Trophoblast cell (in vitro differentiated cells and primary cell): Measurements from ENCODE around the gene ATXN3L.

Source experiments
- DNase-seq, 2 donors: peaks; one replicate each; pipeline ENCODE4 v3.0.0-alpha.2; 2016
- H2AFZ ChIP-seq: 2 replicates; pipeline ENCODE4 v1.6.1; 2013; ENCODE audit warnings: low read length, moderate library complexity, mild to moderate bottlenecking; ENCODE audit not compliant: insufficient read depth, poor library complexity
- H2AK5ac ChIP-seq: 2 replicates; pipeline ENCODE4 v1.6.1; 2013; ENCODE audit warnings: mild to moderate bottlenecking, low read length
- H2BK120ac ChIP-seq: 2 replicates; pipeline ENCODE4 v1.6.1; 2013; ENCODE audit warnings: low read length, mild to moderate bottlenecking, moderate library complexity; ENCODE audit not compliant: insufficient read depth, poor library complexity
- H2BK12ac ChIP-seq: 2 replicates; pipeline ENCODE4 v1.6.1; 2013; ENCODE audit warnings: mild to moderate bottlenecking, low read length, moderate library complexity
- H2BK5ac ChIP-seq: 2 replicates; pipeline ENCODE4 v1.6.1; 2013; ENCODE audit warnings: low read length, low read depth, moderate library complexity, mild to moderate bottlenecking; ENCODE audit not compliant: poor library complexity
- H3K14ac ChIP-seq: 2 replicates; pipeline ENCODE4 v1.6.1; 2013; ENCODE audit warnings: mild to moderate bottlenecking, low read length
- H3K18ac ChIP-seq: 2 replicates; pipeline ENCODE4 v1.6.1; 2013; ENCODE audit warnings: mild to moderate bottlenecking, low read length
- H3K23ac ChIP-seq: 2 replicates; pipeline ENCODE4 v1.6.1; 2013; ENCODE audit warnings: low read length
- H3K27ac ChIP-seq: 2 replicates; pipeline ENCODE4 v1.5.1; 2013; ENCODE audit warnings: low read depth, mild to moderate bottlenecking, inconsistent platforms, low read length, moderate library complexity
- H3K27me3 ChIP-seq: 2 replicates; pipeline ENCODE4 v1.6.1; 2013; ENCODE audit warnings: inconsistent platforms, mild to moderate bottlenecking, low read length, moderate library complexity; ENCODE audit not compliant: insufficient read depth
- H3K36me3 ChIP-seq, 2 experiments: 1 replicate in 1 of 2; 2 replicates in 1 of 2; pipeline ENCODE4 v1.6.1; 2013; ENCODE audit warnings: low read length in 2 of 2, mild to moderate bottlenecking in 2 of 2, moderate library complexity in 1 of 2; ENCODE audit not compliant: insufficient read depth in 2 of 2, control insufficient read depth in 1 of 2
- H3K4ac ChIP-seq: 2 replicates; pipeline ENCODE4 v1.6.1; 2013; ENCODE audit warnings: low read depth, mild to moderate bottlenecking, low read length, moderate library complexity
- H3K4me1 ChIP-seq, 2 experiments: 1 replicate in 1 of 2; 2 replicates in 1 of 2; pipeline ENCODE4 v1.6.1; 2013; ENCODE audit warnings: low read length in 2 of 2, mild to moderate bottlenecking in 2 of 2, moderate library complexity in 1 of 2; ENCODE audit not compliant: insufficient read depth in 2 of 2, control insufficient read depth in 1 of 2
- H3K4me2 ChIP-seq: 2 replicates; pipeline ENCODE4 v1.6.1; 2013; ENCODE audit warnings: inconsistent platforms, mild to moderate bottlenecking, low read length, moderate library complexity
- H3K4me3 ChIP-seq: 2 replicates; pipeline ENCODE4 v1.5.1; 2013; ENCODE audit warnings: mild to moderate bottlenecking, low read depth, low read length, inconsistent platforms
- H3K79me1 ChIP-seq: one replicate; pipeline ENCODE4 v1.6.1; 2013; ENCODE audit warnings: low read length
- H3K79me2 ChIP-seq: 2 replicates; pipeline ENCODE4 v1.6.1; 2013; ENCODE audit warnings: low read length, mild to moderate bottlenecking; ENCODE audit not compliant: control insufficient read depth, insufficient read depth, poor library complexity
- H3K9ac ChIP-seq: 2 replicates; pipeline ENCODE4 v1.6.1; 2013; ENCODE audit warnings: mild to moderate bottlenecking, low read length
- H3K9me3 ChIP-seq: 2 replicates; pipeline ENCODE4 v1.6.1; 2013; ENCODE audit warnings: low read depth, mild to moderate bottlenecking, control low read depth, inconsistent platforms, low read length; ENCODE audit not compliant: insufficient read depth
- H4K12ac ChIP-seq: 2 replicates; pipeline ENCODE4 v1.6.1; 2013; ENCODE audit warnings: low read depth, mild to moderate bottlenecking, low read length, moderate library complexity
- H4K8ac ChIP-seq: 2 replicates; pipeline ENCODE4 v1.6.1; 2013; ENCODE audit warnings: low read depth, mild to moderate bottlenecking, low read length, moderate library complexity
- H4K91ac ChIP-seq: one replicate; pipeline ENCODE4 v1.6.1; 2013; ENCODE audit warnings: low read depth, mild to moderate bottlenecking, low read length, moderate library complexity
- WGBS: extraction: QIAGEN DNeasy Blood & Tissue Kit; methylation state at CpG from one replicate; pipeline ENCODE4 v1.1.7; 2013; ENCODE audit warnings: missing lambda C conversion rate; ENCODE audit not compliant: insufficient read length, insufficient coverage; ENCODE audit errors: extremely low coverage; 5-methylcytosine and 5-hydroxymethylcytosine counted together

ATXN3L gene

DNA sequence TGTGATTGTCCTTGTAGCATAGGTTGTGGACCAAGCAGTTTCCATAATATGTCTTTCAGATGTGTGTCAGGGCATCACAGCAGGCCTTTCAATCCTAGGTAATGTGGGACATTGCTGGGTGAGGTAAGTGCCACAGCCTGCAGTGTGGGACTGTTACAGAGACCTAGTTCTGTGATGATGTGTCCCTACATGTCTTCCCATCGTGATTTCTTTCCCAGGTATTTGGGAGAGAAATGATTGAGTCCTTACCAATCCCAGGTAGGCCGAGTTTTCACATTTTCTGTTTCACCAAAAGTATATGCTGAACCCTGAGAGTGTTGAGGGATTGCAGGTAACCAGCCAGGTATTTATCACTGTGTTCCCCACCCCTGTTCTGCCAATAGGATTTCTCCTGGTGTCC lies 10.6 kb upstream of the ATXN3L start:
- Histone ChIP-seq H3K14ac (no peak overlapping the region), H3K9me3 (no peaks in the 10 kb centered on the region), H2BK120ac (no peak overlapping the region), H3K4me3 (no peak overlapping the region), H3K79me2 (no peaks in the 10 kb centered on the region), H2BK5ac (no peak overlapping the region), H4K91ac (no peak overlapping the region), H2AK5ac (no peak overlapping the region), H2AFZ (no peak overlapping the region), H3K4ac (no peak overlapping the region), H3K27me3 (no peaks in the 10 kb centered on the region), H3K79me1 (no peaks in the 10 kb centered on the region), H4K12ac (no peak overlapping the region), H3K4me1 (no peaks in the 10 kb centered on the region), H3K23ac (no peak overlapping the region), H2BK12ac (no peak overlapping the region), H3K9ac (no peak overlapping the region), H4K8ac (no peak overlapping the region), H3K18ac (no peak overlapping the region), H3K4me2 (no peak overlapping the region), H3K36me3 (no peaks in the 10 kb centered on the region), H3K27ac (no peak overlapping the region)
- DNase-seq = no peak
- no CpG with 5 or more reads among the region's 2 CpGs for WGBS

- no peak overlapping the region for H2BK120ac ChIP-seq
These were observed 7.8 kb upstream of the ATXN3L start for GRCh38 chrX:13327666-13328065.

DNA sequence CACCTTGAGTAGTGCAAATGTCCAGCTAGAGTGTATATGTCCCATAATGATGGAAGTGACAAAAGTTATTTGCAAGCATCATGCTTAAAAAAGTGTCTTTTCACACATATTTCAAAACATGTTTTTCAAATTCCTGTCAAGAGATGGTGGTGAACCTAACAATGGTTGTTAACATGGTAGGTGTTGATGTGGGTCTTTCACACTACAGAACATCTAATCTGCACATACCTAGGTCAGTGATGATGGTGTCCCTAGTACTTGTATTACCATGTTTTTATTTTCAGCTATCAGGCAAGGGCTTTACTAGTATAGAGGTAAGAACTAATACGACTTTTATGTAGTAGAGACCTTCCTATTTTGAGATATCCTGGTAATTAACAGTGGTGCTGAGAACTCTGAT lies 3.4 kb upstream of the ATXN3L start:
- H3K27me3 ChIP-seq = no peaks in the 10 kb centered on the region
- DNase-seq = no peak
- H3K79me2 ChIP-seq = no peaks in the 10 kb centered on the region
- no peak overlapping the region for H3K4me3 ChIP-seq
- no peaks in the 10 kb centered on the region for H3K36me3 ChIP-seq
- no peaks in the 10 kb centered on the region for H3K4me1 ChIP-seq
- H4K91ac ChIP-seq = no peak overlapping the region
- no peak overlapping the region for H2BK5ac ChIP-seq
- H3K18ac ChIP-seq = no peak overlapping the region
- no peak overlapping the region for H4K12ac ChIP-seq
- H3K9me3 ChIP-seq = no peaks in the 10 kb centered on the region
- no peak overlapping the region for H3K23ac ChIP-seq
- no peak overlapping the region for H3K4ac ChIP-seq
- no peak overlapping the region for H2AFZ ChIP-seq
- no peak overlapping the region for H2BK120ac ChIP-seq
- H2AK5ac ChIP-seq = no peak overlapping the region
- no peak overlapping the region for H3K27ac ChIP-seq
- no peak overlapping the region for H2BK12ac ChIP-seq
- WGBS = no CpG with 5 or more reads among the region's 1 CpG
- H4K8ac ChIP-seq = no peak overlapping the region
- H3K79me1 ChIP-seq = no peaks in the 10 kb centered on the region
- H3K4me2 ChIP-seq = no peak overlapping the region
- no peak overlapping the region for H3K9ac ChIP-seq
- H3K14ac ChIP-seq = no peak overlapping the region

More at GRCh38 chrX:13327666-13328065, 7.8 kb upstream of the ATXN3L start:
- Histone ChIP-seq H3K14ac (no peak overlapping the region), H4K12ac (no peak overlapping the region), H3K18ac (no peak overlapping the region), H4K8ac (no peak overlapping the region), H2BK5ac (no peak overlapping the region), H3K27me3 (no peaks in the 10 kb centered on the region), H3K9ac (no peak overlapping the region), H3K79me2 (no peaks in the 10 kb centered on the region), H3K4me1 (no peaks in the 10 kb centered on the region), H3K36me3 (no peaks in the 10 kb centered on the region), H2AK5ac (no peak overlapping the region), H2BK12ac (no peak overlapping the region), H2AFZ (no peak overlapping the region), H4K91ac (no peak overlapping the region), H3K27ac (no peak overlapping the region), H3K4ac (no peak overlapping the region), H3K9me3 (no peaks in the 10 kb centered on the region), H3K4me3 (no peak overlapping the region), H3K79me1 (no peaks in the 10 kb centered on the region), H3K4me2 (no peak overlapping the region), H3K23ac (no peak overlapping the region)
- peak; percentile 59 to 64 for DNase-seq
- no CpG with 5 or more reads among the region's 8 CpGs for WGBS

DNA sequence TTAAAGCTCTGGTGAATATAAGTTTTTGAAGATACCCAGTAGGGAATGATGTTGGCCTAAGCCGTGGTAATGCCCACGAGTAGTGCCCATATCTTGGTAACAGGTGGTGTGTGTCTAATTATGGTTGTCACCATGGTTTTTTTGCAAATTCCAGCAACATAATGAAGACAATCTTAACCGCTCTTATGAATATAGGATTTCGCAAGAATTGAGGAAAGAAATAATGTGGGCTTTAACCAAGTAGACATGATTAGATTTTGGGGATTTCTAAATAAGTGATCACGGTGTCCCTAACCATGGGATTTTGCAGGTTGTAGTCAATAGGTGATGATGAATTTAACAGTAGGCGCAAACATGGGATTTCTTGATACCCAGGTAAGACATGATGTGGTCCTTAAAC lies 2.5 kb downstream of the ATXN3L start:
- H2AFZ ChIP-seq = no peak overlapping the region
- no CpG with 5 or more reads among the region's 6 CpGs for WGBS

More for the DNA sequence above, 2.5 kb downstream of the ATXN3L start:
- H3K14ac ChIP-seq = no peak overlapping the region
- DNase-seq = no peak
- H3K4ac ChIP-seq = no peak overlapping the region
- H3K79me2 ChIP-seq = no peaks in the 10 kb centered on the region
- no peak overlapping the region for H4K12ac ChIP-seq
- no peak overlapping the region for H3K18ac ChIP-seq
- H3K27ac ChIP-seq = no peak overlapping the region
- H3K4me2 ChIP-seq = no peak overlapping the region
- H3K79me1 ChIP-seq = no peaks in the 10 kb centered on the region
- H3K36me3 ChIP-seq = no peaks in the 10 kb centered on the region
- no peak overlapping the region for H4K8ac ChIP-seq
- no peak overlapping the region for H2BK120ac ChIP-seq
- H4K91ac ChIP-seq = no peak overlapping the region
- H2AK5ac ChIP-seq = no peak overlapping the region
- H3K4me3 ChIP-seq = no peak overlapping the region
- no peak overlapping the region for H2BK12ac ChIP-seq
- H2BK5ac ChIP-seq = no peak overlapping the region
- H3K9me3 ChIP-seq = no peaks in the 10 kb centered on the region
- H3K9ac ChIP-seq = no peak overlapping the region
- H3K23ac ChIP-seq = no peak overlapping the region
- H3K27me3 ChIP-seq = no peaks in the 10 kb centered on the region
- no peaks in the 10 kb centered on the region for H3K4me1 ChIP-seq
